ENCODE data around the gene SORL1-AS1.

- no peak for TF ChIP-seq POLR2AphosphoS5 (IDR thresholded peaks at IDR 0.05; ENCODE audit: low read depth, low read length)
- TF ChIP-seq POLR2A (IDR thresholded peaks at IDR 0.05; ENCODE audit: low read depth, low read length), result no peak
- no peak for TF ChIP-seq TAF1 (IDR thresholded peaks at IDR 0.05; ENCODE audit: borderline replicate concordance, low read depth, low read length)
Measured at GRCh38 chr11:121459413-121460017, 6.7 kb upstream of the SORL1-AS1 start.

Data from GM12892 (cell line).